Superior temporal gyrus (tissue), 1 donor: ENCODE data around the gene BMP7.

Experiments
- DNase-seq: peaks from one replicate; pipeline ENCODE4 v3.0.0-alpha.2; 2016; ENCODE audit errors: extremely low spot score

The BMP7 gene

GRCh38 chr20:57211406-57211805 lies 55.0 kb downstream of the BMP7 start:
- no peak for DNase-seq

- DNase-seq, result no peak
Observed at GRCh38 chr20:57210911-57211280, 55.5 kb downstream of the BMP7 start.

GRCh38 chr20:57210054-57210910 lies 56.2 kb downstream of the BMP7 start:
- DNase-seq, result no peak

- no peak for DNase-seq
Observed at GRCh38 chr20:57209413-57209812, 57.0 kb downstream of the BMP7 start.

GRCh38 chr20:57208198-57208597 lies 58.2 kb downstream of the BMP7 start:
- no peak for DNase-seq

- DNase-seq, result no peak
Observed at GRCh38 chr20:57207251-57207650, 59.2 kb downstream of the BMP7 start.

GRCh38 chr20:57205606-57206219 lies 60.7 kb downstream of the BMP7 start:
- no peak for DNase-seq

GRCh38 chr20:57203986-57204385 lies 62.5 kb downstream of the BMP7 start:
- no peak for DNase-seq

- no peak for DNase-seq
Observed at GRCh38 chr20:57203204-57203603, 63.2 kb downstream of the BMP7 start.

- DNase-seq, result no peak
Observed at GRCh38 chr20:57202309-57202708, 64.1 kb downstream of the BMP7 start.

- no peak for DNase-seq
Observed at GRCh38 chr20:57200882-57201695, 65.4 kb downstream of the BMP7 start.

- no peak for DNase-seq
Observed at GRCh38 chr20:57199656-57200405, 66.6 kb downstream of the BMP7 start.

GRCh38 chr20:57198132-57199072 lies 68.0 kb downstream of the BMP7 start:
- no peak for DNase-seq

- DNase-seq, result no peak
Observed at GRCh38 chr20:57197352-57198131, 68.9 kb downstream of the BMP7 start.

GRCh38 chr20:57195469-57196100 lies 70.9 kb downstream of the BMP7 start:
- DNase-seq, result no peak

- no peak for DNase-seq
Observed at GRCh38 chr20:57195023-57195422, 71.4 kb downstream of the BMP7 start.

- DNase-seq, result no peak
Observed at GRCh38 chr20:57194154-57194553, 72.3 kb downstream of the BMP7 start.

- no peak for DNase-seq
Observed at GRCh38 chr20:57193094-57193493, 73.3 kb downstream of the BMP7 start.

GRCh38 chr20:57192311-57192710 lies 74.1 kb downstream of the BMP7 start:
- DNase-seq, result no peak
